ENCODE measurements around the gene DHRS2. TPM values are rescaled to one million over a fixed set of nuclear protein-coding genes. Genes with fewer than 3 reads are reported as not detected.

DHRS2 gene
- total and polyA plus RNA-seq, 4 experiments from 2014 or later, result not detected

- no peaks in the 10 kb centered on the region for H3K9me3 Mint-ChIP-seq
Measured at GRCh38 chr14:23638414-23639047, 2.4 kb downstream of the DHRS2 start.

GRCh38 chr14:23639048-23639890 lies 3.1 kb downstream of the DHRS2 start:
- no peaks in the 10 kb centered on the region for H3K27me3 Mint-ChIP-seq
- H3K27me3 ChIP-seq (ENCODE audit: insufficient read depth, low read length), result no peaks in the 10 kb centered on the region
- H3K4me3 ChIP-seq (ENCODE audit: low read length in 2 of 2), result no peak overlapping the region
- POLR2A ChIA-PET (ENCODE audit: partially characterized antibody), result no interaction called here
- H3K4me1 Mint-ChIP-seq, result no peaks in the 10 kb centered on the region
- CTCF ChIA-PET (ENCODE audit: partially characterized antibody), result interaction anchor here (0.8 to 1.0 kb wide), 2 partner anchors 26 kb away, joined by 3 to 4 read pairs; no protein-coding TSS in a partner anchor
- no peaks in the 10 kb centered on the region for H3K4me1 ChIP-seq (ENCODE audit: insufficient read depth, low read length)
- H3K9me3 ChIP-seq (ENCODE audit: control insufficient read depth in 1 of 2, low read length in 2 of 2), result no peaks in the 10 kb centered on the region
- H3K27ac ChIP-seq (ENCODE audit: low read depth, low read length), result no peak overlapping the region
- H3K27ac Mint-ChIP-seq, result no peak overlapping the region
- no peaks in the 10 kb centered on the region for H3K9me3 Mint-ChIP-seq
- no peaks in the 10 kb centered on the region for H3K36me3 ChIP-seq (ENCODE audit: insufficient read depth, low read length)
- intact Hi-C loops (cut with micrococcal nuclease), result loop anchor here (10.0 kb wide), 1 partner anchor 1036 kb away; no protein-coding TSS in a partner anchor
- no peaks in the 10 kb centered on the region for H3K36me3 Mint-ChIP-seq
- no peak for DNase-seq
- H3K4me3 Mint-ChIP-seq, result peak overlapping the region in 1 of 8 donors; percentile 4

More at GRCh38 chr14:23638414-23639047, 2.4 kb downstream of the DHRS2 start:
- Mint-ChIP-seq H3K27me3 (no peaks in the 10 kb centered on the region), H3K4me3 (peak overlapping the region in 1 of 8 donors; percentile 4), H3K36me3 (no peaks in the 10 kb centered on the region), H3K4me1 (no peaks in the 10 kb centered on the region), H3K27ac (no peak overlapping the region)
- no peak for DNase-seq
- Histone ChIP-seq H3K36me3 (ENCODE audit: insufficient read depth, low read length) (no peaks in the 10 kb centered on the region), H3K27ac (ENCODE audit: low read depth, low read length) (no peak overlapping the region), H3K4me1 (ENCODE audit: insufficient read depth, low read length) (no peaks in the 10 kb centered on the region), H3K9me3 (ENCODE audit: control insufficient read depth in 1 of 2, low read length in 2 of 2) (no peaks in the 10 kb centered on the region), H3K4me3 (ENCODE audit: low read length in 2 of 2) (no peak overlapping the region), H3K27me3 (ENCODE audit: insufficient read depth, low read length) (no peaks in the 10 kb centered on the region)
- intact Hi-C loops (cut with micrococcal nuclease), result loop anchor here (10.0 kb wide), 1 partner anchor 1036 kb away; no protein-coding TSS in a partner anchor
- POLR2A ChIA-PET (ENCODE audit: partially characterized antibody), result no interaction called here
- CTCF ChIA-PET (ENCODE audit: partially characterized antibody), result interaction anchor here (0.5 to 1.0 kb wide), 2 partner anchors 27 to 78 kb away, joined by 3 to 4 read pairs; no protein-coding TSS in a partner anchor

DNA sequence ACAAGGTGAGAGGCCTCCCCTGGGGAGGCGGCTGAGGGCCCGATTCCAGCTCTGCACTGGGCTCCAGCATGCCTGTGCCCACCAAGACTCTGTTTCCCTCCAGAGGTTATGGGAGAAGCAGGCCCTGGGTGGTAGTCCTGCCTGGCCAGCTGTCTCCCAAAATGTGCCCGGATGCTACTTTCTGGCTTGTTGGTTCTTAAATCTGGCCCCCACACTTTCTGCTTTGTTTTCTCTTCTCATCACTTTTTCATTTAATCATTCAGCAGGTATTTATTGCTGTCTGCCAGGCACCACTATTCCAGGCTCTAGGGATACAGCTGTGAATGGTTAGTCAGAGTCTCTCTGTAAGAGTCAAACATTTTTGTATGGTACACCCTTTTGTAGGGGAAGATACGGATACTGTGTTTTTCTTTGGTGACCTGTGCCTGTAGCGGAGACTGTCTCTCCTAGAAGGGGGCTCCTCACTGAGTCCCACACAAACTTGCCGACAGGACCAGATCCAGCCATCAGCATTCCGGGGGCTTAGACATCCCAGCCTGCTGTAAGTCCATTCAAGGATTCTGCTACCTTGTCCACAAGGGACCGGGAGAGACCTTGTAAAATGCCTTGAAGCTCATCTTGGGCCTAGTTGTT lies 3.8 kb downstream of the DHRS2 start:
- ChIA-PET POLR2A (ENCODE audit: partially characterized antibody) (no interaction called here), CTCF (ENCODE audit: partially characterized antibody) (interaction anchor here (0.8 to 2.6 kb wide), 2 partner anchors 7 to 26 kb away, joined by 3 to 24 read pairs; no protein-coding TSS in a partner anchor)
- Histone ChIP-seq H3K27ac (ENCODE audit: low read depth, low read length) (no peak overlapping the region), H3K36me3 (ENCODE audit: insufficient read depth, low read length) (no peaks in the 10 kb centered on the region), H3K4me3 (ENCODE audit: low read length in 2 of 2) (no peak overlapping the region), H3K27me3 (ENCODE audit: insufficient read depth, low read length) (no peaks in the 10 kb centered on the region), H3K9me3 (ENCODE audit: control insufficient read depth in 1 of 2, low read length in 2 of 2) (no peaks in the 10 kb centered on the region), H3K4me1 (ENCODE audit: insufficient read depth, low read length) (no peaks in the 10 kb centered on the region)
- intact Hi-C loops (cut with micrococcal nuclease), result loop anchor here (10.0 kb wide), 1 partner anchor 1035 kb away; no protein-coding TSS in a partner anchor
- Mint-ChIP-seq H3K27me3 (no peaks in the 10 kb centered on the region), H3K27ac (no peak overlapping the region), H3K9me3 (no peaks in the 10 kb centered on the region), H3K36me3 (no peaks in the 10 kb centered on the region), H3K4me1 (no peaks in the 10 kb centered on the region), H3K4me3 (no peak overlapping the region)
- no peak for DNase-seq

GRCh38 chr14:23640524-23641141 lies 4.5 kb downstream of the DHRS2 start:
- intact Hi-C loops (cut with micrococcal nuclease), result no loop called here
- no peaks in the 10 kb centered on the region for H3K9me3 ChIP-seq (ENCODE audit: control insufficient read depth in 1 of 2, low read length in 2 of 2)
- no peaks in the 10 kb centered on the region for H3K4me1 Mint-ChIP-seq
- no peaks in the 10 kb centered on the region for H3K9me3 Mint-ChIP-seq
- H3K4me1 ChIP-seq (ENCODE audit: insufficient read depth, low read length), result no peaks in the 10 kb centered on the region
- no peak overlapping the region for H3K27ac Mint-ChIP-seq
- no peaks in the 10 kb centered on the region for H3K27me3 ChIP-seq (ENCODE audit: insufficient read depth, low read length)
- H3K27me3 Mint-ChIP-seq, result no peaks in the 10 kb centered on the region
- H3K36me3 ChIP-seq (ENCODE audit: insufficient read depth, low read length), result no peaks in the 10 kb centered on the region
- H3K4me3 Mint-ChIP-seq, result no peak overlapping the region
- ChIA-PET CTCF (ENCODE audit: partially characterized antibody) (interaction anchor here (1.0 to 2.6 kb wide), 2 partner anchors 8 to 27 kb away, joined by 3 to 24 read pairs; no protein-coding TSS in a partner anchor), POLR2A (ENCODE audit: partially characterized antibody) (interaction anchor here (1.2 kb wide), 1 partner anchor 43 kb away, joined by 3 read pairs; no protein-coding TSS in a partner anchor)
- no peak overlapping the region for H3K27ac ChIP-seq (ENCODE audit: low read depth, low read length)
- no peaks in the 10 kb centered on the region for H3K36me3 Mint-ChIP-seq
- H3K4me3 ChIP-seq (ENCODE audit: low read length in 2 of 2), result no peak overlapping the region
- no peak for DNase-seq

DNA sequence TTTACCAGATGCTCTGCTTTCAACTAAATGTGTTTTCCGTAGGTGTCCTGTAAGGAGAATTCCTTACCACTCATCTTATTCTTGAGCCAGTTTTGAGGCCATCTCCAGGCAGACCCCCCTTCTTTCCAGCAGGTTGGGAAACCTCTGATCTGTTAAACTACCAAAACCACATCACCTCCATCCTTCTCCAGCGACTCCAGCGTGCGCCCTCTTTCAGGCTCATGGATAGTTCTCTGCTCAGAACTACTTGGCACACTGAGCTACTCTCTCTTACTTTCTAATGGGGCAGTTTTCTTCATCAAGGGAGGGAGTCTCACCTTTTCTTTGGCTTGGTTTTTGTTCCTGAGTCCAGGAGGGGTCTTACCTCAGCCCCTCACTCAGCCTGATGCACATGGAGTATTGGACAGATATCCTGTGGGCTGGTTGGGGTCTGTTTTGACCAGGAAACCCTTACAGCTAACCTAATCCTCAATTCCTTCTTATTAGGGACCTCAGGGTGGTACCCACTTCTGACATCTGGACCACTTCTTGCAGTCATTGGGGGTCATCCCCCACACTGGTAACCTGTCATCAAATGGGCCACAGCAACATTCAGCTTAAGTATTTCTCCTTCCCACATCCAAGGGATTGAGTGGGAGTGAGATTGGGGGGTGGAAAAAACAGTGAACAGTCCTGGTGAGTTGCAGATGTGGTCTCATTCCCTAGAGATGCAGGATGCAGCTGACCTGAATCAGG lies 5.2 kb downstream of the DHRS2 start:
- Mint-ChIP-seq H3K27me3 (no peaks in the 10 kb centered on the region), H3K36me3 (no peaks in the 10 kb centered on the region), H3K4me3 (no peak overlapping the region), H3K27ac (no peak overlapping the region), H3K9me3 (no peaks in the 10 kb centered on the region), H3K4me1 (no peaks in the 10 kb centered on the region)
- Histone ChIP-seq H3K36me3 (ENCODE audit: insufficient read depth, low read length) (no peaks in the 10 kb centered on the region), H3K9me3 (ENCODE audit: control insufficient read depth in 1 of 2, low read length in 2 of 2) (no peaks in the 10 kb centered on the region), H3K27ac (ENCODE audit: low read depth, low read length) (no peak overlapping the region), H3K4me1 (ENCODE audit: insufficient read depth, low read length) (no peaks in the 10 kb centered on the region), H3K4me3 (ENCODE audit: low read length in 2 of 2) (no peak overlapping the region), H3K27me3 (ENCODE audit: insufficient read depth, low read length) (no peaks in the 10 kb centered on the region)
- CTCF ChIA-PET (ENCODE audit: partially characterized antibody), result interaction anchor here (1.0 to 2.6 kb wide), 2 partner anchors 9 to 26 kb away, joined by 3 to 24 read pairs; no protein-coding TSS in a partner anchor
- POLR2A ChIA-PET (ENCODE audit: partially characterized antibody), result interaction anchor here (1.2 kb wide), 1 partner anchor 42 kb away, joined by 3 read pairs; no protein-coding TSS in a partner anchor
- intact Hi-C loops (cut with micrococcal nuclease), result no loop called here
- no peak for DNase-seq

DNA sequence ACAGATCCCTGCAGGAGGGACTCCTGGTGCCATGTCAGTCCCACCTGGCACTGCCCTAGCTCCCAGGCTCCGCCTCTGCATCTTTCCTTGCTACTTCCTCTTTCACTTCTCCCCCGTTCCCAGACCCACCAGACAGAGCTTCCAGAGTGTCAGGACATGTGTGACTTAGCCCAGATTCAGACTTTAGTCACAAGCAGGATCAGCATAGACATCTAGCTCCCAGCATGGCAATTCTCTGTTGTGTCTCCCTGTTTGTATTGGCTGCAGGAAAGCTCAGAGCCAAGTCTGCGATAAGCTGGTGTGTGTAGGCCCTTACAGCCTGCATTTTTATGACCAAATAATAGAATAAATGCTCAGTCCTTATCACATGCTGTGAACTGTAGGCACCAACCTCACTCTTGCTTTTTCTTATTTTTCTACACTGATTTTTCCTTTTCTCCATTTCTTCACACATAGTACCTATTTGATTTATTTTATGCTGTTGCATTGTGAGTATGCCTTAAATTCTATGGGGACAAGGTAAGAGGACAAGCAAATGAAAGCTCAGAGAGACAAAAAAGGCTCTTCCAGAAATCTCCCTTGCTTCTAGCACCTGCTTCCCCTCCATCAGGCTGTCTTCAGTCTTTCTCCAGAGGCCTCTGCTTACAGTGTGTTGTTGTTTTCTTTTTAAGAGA lies 5.9 kb downstream of the DHRS2 start:
- POLR2A ChIA-PET (ENCODE audit: partially characterized antibody), result interaction anchor here (1.2 kb wide), 1 partner anchor 41 kb away, joined by 3 read pairs; no protein-coding TSS in a partner anchor
- DNase-seq, result no peak
- intact Hi-C loops (cut with micrococcal nuclease), result no loop called here
- Mint-ChIP-seq H3K27me3 (no peaks in the 10 kb centered on the region), H3K4me1 (no peaks in the 10 kb centered on the region), H3K36me3 (no peaks in the 10 kb centered on the region), H3K27ac (no peak overlapping the region), H3K9me3 (no peaks in the 10 kb centered on the region), H3K4me3 (no peak overlapping the region)
- Histone ChIP-seq H3K4me3 (ENCODE audit: low read length in 2 of 2) (no peak overlapping the region), H3K27ac (ENCODE audit: low read depth, low read length) (no peak overlapping the region), H3K9me3 (ENCODE audit: control insufficient read depth in 1 of 2, low read length in 2 of 2) (no peaks in the 10 kb centered on the region), H3K4me1 (ENCODE audit: insufficient read depth, low read length) (no peaks in the 10 kb centered on the region), H3K36me3 (ENCODE audit: insufficient read depth, low read length) (no peaks in the 10 kb centered on the region), H3K27me3 (ENCODE audit: insufficient read depth, low read length) (no peaks in the 10 kb centered on the region)
- CTCF ChIA-PET (ENCODE audit: partially characterized antibody), result interaction anchor here (0.6 to 2.6 kb wide), 3 partner anchors 9 to 998 kb away, joined by 3 to 24 read pairs (median 3); no protein-coding TSS in a partner anchor

Data from CD4-positive, alpha-beta memory T cell (primary cell).